A204.1 (cell line): ENCODE data around the gene LDB1.

Source experiments
- FAIRE-seq: peaks from 2 replicates; lab custom pipeline; 2012; peaks lifted over from hg19 to GRCh38; lab: Jason Lieb, UNC

The LDB1 gene

GRCh38 chr10:102120142-102120990, at the start of gene LDB1:
Gene LDB1 (minus strand): TSS chr10:102120368. CDS start chr10:102120110, 258 bp downstream.
- FAIRE-seq, result no peak

- no peak for FAIRE-seq
Measured at GRCh38 chr10:102167861-102168260, 47.7 kb upstream of the LDB1 start.

- no peak for FAIRE-seq
Measured at GRCh38 chr10:102163342-102163989, 43.3 kb upstream of the LDB1 start.

- no peak for FAIRE-seq
Measured at GRCh38 chr10:102159831-102160230, 39.7 kb upstream of the LDB1 start.

GRCh38 chr10:102159051-102159597, 39.0 kb upstream of the LDB1 start:
- no peak for FAIRE-seq

- FAIRE-seq, result no peak
Measured at GRCh38 chr10:102157224-102157623, 37.1 kb upstream of the LDB1 start.

GRCh38 chr10:102154466-102155116, 34.4 kb upstream of the LDB1 start:
- FAIRE-seq, result no peak

GRCh38 chr10:102153093-102153620, 33.0 kb upstream of the LDB1 start:
- FAIRE-seq, result no peak

- FAIRE-seq, result no peak
Measured at GRCh38 chr10:102152545-102152890, 32.4 kb upstream of the LDB1 start.

- FAIRE-seq, result peak; percentile 99
Measured at GRCh38 chr10:102151774-102152544, 31.8 kb upstream of the LDB1 start, which contains the start of gene NOLC1. Gene NOLC1 (plus strand): TSS chr10:102152389. CDS start chr10:102152411, 22 bp downstream.

GRCh38 chr10:102150970-102151773, 31.0 kb upstream of the LDB1 start:
- FAIRE-seq, result no peak

- no peak for FAIRE-seq
Measured at GRCh38 chr10:102148275-102148674, 28.1 kb upstream of the LDB1 start.

- FAIRE-seq, result no peak
Measured at GRCh38 chr10:102147561-102147960, 27.4 kb upstream of the LDB1 start.

- FAIRE-seq, result no peak
Measured at GRCh38 chr10:102146971-102147428, 26.8 kb upstream of the LDB1 start.

GRCh38 chr10:102141583-102142107, 21.5 kb upstream of the LDB1 start:
- no peak for FAIRE-seq

- FAIRE-seq, result no peak
Measured at GRCh38 chr10:102140913-102141540, 20.9 kb upstream of the LDB1 start.

- FAIRE-seq, result no peak
Measured at GRCh38 chr10:102140218-102140617, 20.1 kb upstream of the LDB1 start.

GRCh38 chr10:102139281-102140110, 19.3 kb upstream of the LDB1 start:
- no peak for FAIRE-seq

GRCh38 chr10:102135956-102136526, 15.9 kb upstream of the LDB1 start:
- no peak for FAIRE-seq
